HuH-7.5 (cell line): ENCODE measurements around the gene FAM163A.

Experiments used
- DNase-seq: peaks from one replicate; pipeline ENCODE4 v3.0.0; 2011; ENCODE audit warnings: low spot score

Gene FAM163A

DNA sequence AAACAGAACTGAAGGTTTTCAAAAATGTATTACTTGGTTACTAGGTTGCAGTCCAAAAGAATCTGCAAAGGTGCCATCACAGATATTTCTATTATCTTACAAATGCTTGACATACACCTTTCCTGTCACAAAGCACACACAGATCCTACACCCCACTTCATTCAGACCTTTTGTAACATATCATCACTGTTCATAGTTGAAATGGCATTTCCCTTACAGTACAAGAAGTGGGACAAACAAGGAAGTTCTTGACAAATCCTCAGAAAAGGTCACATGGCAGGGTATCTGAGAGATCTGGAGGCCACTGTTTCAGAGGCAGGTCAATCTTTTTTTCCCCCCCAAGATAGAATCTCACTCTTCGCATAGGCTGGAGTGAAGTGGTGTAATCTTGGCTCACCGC lies 113.2 kb downstream of the FAM163A start:
- DNase-seq, result no peak

DNA sequence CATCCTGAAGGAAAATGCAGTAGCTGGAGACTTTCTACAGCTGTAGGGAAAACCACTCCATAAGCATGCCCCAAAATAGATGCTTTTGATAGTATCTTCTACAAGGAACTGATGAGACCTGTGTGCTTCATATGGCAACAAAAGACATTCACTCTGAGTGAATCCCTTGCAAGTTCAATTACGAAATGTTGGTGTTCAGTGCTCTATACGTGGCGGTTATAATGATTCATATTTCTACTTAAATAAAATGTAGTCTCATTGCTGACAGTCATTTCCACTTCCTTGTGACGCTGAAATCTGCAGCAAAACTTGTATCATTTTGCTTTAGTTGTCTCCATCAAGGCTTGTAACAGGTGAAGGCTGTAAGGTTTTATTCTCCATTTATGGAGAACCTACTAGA lies 113.9 kb downstream of the FAM163A start:
- DNase-seq, result no peak

DNA sequence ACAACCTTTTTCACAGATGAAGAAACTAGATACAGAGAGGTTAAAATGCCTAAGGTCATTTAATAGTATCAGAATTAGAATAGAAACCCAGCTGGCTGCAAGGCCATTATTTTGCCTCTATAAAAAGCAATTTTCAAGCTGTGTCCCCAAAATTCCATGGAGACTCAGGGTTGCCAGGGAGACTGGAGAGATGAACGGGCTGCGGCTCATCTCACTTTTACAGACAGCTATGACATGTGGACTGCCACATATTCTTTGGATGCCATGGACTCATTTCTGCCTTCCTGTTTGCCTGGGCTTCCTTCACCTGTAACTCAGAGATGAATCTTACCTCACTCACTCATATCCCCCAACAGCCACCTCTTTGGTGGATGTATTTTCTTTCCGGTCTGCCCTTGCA lies 117.6 kb downstream of the FAM163A start:
- DNase-seq, result no peak

DNA sequence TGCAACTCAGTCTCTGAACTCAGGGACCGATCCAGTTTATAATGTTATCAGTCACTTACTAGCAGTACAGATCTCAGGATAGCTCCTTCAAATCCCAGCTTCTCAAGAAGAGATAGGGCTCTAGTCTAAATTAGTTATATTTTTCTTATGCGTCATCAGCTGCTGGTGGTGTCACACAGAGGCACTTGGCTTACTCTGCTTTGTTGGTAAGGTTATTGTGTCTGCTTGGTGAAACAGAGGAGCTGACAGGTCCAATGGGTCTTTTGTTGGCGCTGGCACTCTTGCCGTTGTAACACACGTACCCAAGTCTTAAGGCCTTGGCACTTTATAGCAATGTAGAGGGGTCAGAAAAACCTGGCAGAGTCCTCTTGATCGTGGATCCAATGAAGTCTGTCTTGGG lies 122.3 kb downstream of the FAM163A start:
- DNase-seq, result no peak
